SK-N-MC (cell line): ENCODE results near the gene UGT2A2.

ENCODE experiments used
- EZH2 ChIP-seq: fragments of 200-600 bp; sonication (generic); IDR thresholded peaks from one replicate; pipeline ENCODE4 v1.6.1; 2017; ENCODE audit warnings: antibody characterized with exemption
- FOXP2 ChIP-seq: optimal IDR thresholded peaks from 2 replicates; pipeline ENCODE3; 2011; ENCODE audit warnings: mild to moderate bottlenecking, moderate library complexity; ENCODE audit not compliant: insufficient read depth; ENCODE audit errors: extremely low read length, control extremely low read depth
- POLR2AphosphoS5 ChIP-seq: IDR thresholded peaks from 2 replicates; pipeline ENCODE4 v1.6.1; 2012; ENCODE audit warnings: mild to moderate bottlenecking, low read depth, low read length, borderline replicate concordance

DNA sequence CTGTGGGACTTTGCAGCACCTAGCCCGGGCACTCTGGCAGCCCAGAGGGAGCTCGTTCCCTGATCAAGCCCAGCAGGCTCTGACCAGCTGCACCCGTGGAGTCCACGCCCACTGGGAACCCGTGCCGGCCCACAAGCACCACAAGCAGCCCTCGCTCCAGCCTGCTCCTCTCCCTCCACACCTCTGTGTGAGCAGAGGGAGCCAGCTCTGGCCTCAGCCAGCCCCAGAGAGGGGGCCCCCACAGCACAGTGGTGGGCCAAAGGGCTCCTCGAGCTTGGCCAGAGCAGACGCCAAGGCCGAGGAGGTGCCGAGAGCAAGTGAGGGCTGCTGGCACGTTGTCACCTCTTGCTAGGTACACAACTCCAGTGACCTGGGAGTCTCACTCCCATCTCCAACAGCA is 18.7 kb upstream of the UGT2A2 start:
- TF ChIP-seq EZH2 (no peak), POLR2AphosphoS5 (no peak), FOXP2 (no peak)
